OCI-LY7 (cell line): ENCODE measurements around the gene TECTA. TPM values are rescaled to one million over a fixed set of nuclear protein-coding genes. Genes with fewer than 3 reads are reported as not detected.
"Not testable (repeated sequence)": the region's sequence is repeated elsewhere in the genome, so short reads cannot be mapped to it uniquely, and the experiment has no call there.

ENCODE experiments used
- BruUV-seq: library from RNA; stranded (reverse); fragments of 400-500 nt; replicated peaks from 2 replicates; lab custom pipeline; 2021; lab: Mats Ljungman, UMichigan
- CTCF ChIA-PET: fragments of 300-600 bp; sonication (Branson Sonifier 250); formaldehyde crosslinking; loops from one replicate; lab custom pipeline; 2022; ENCODE audit warnings: antibody characterized with exemption; ENCODE audit not compliant: unreplicated experiment; lab: Charles Lee
- POLR2A ChIA-PET: fragments of 300-600 bp; sonication (Branson Sonifier 250); formaldehyde crosslinking; loops from one replicate; lab custom pipeline; 2022; ENCODE audit warnings: antibody characterized with exemption; lab: Charles Lee
- DNase-seq: peaks from one replicate; pipeline ENCODE4 v3.0.0-alpha.2; 2015; ENCODE audit warnings: low spot score
- H2AFZ ChIP-seq: fragments of 200-600 bp; sonication (generic), shearing (Covaris generic); 2 replicates; pipeline ENCODE4 v1.6.1; 2014; ENCODE audit warnings: mild to moderate bottlenecking, antibody characterized with exemption, low read length, moderate library complexity
- H3K27ac ChIP-seq: fragments of 200-600 bp; sonication (generic); 2 replicates; pipeline ENCODE4 v1.5.1; 2014; ENCODE audit warnings: mixed run types, low read depth, mild to moderate bottlenecking, moderate library complexity, low read length, inconsistent platforms; ENCODE audit not compliant: poor library complexity, severe bottlenecking
- H3K36me3 ChIP-seq: fragments of 200-600 bp; sonication (generic); 2 replicates; pipeline ENCODE4 v1.6.1; 2014; ENCODE audit warnings: mild to moderate bottlenecking, antibody characterized with exemption, low read length, moderate library complexity, mixed read lengths; ENCODE audit not compliant: insufficient read depth
- H3K4me1 ChIP-seq: fragments of 200-600 bp; sonication (generic); 2 replicates; pipeline ENCODE4 v1.5.1; 2014; ENCODE audit warnings: mild to moderate bottlenecking, low read length; ENCODE audit not compliant: insufficient read depth, poor library complexity, severe bottlenecking
- H3K4me2 ChIP-seq: fragments of 200-600 bp; sonication (generic); 2 replicates; pipeline ENCODE4 v1.6.1; 2014; ENCODE audit warnings: mild to moderate bottlenecking, low read length
- H3K4me3 ChIP-seq: fragments of 200-600 bp; sonication (generic); 2 replicates; pipeline ENCODE4 v1.5.1; 2014; ENCODE audit warnings: mild to moderate bottlenecking, low read depth, low read length; ENCODE audit not compliant: poor library complexity, severe bottlenecking
- H3K79me2 ChIP-seq: fragments of 200-600 bp; sonication (generic); 2 replicates; pipeline ENCODE4 v1.6.1; 2016; ENCODE audit warnings: low read depth, mild to moderate bottlenecking, low read length, moderate library complexity, mixed read lengths; ENCODE audit not compliant: insufficient read depth
- H3K9me2 ChIP-seq: fragments of 200-600 bp; sonication (generic); 2 replicates; pipeline ENCODE4 v1.6.1; 2016; ENCODE audit warnings: mild to moderate bottlenecking, low read length, mixed read lengths; ENCODE audit not compliant: insufficient read depth
- H3K9me3 ChIP-seq: fragments of 200-600 bp; sonication (generic); 2 replicates; pipeline ENCODE4 v1.6.1; 2014; ENCODE audit warnings: mild to moderate bottlenecking, mixed run types, low read length, mixed read lengths
- H4K20me1 ChIP-seq: fragments of 200-600 bp; sonication (generic); 2 replicates; pipeline ENCODE4 v1.6.1; 2014; ENCODE audit warnings: mild to moderate bottlenecking, antibody characterized with exemption, low read length, moderate library complexity, mixed read lengths; ENCODE audit not compliant: insufficient read depth
- CTCF ChIP-seq: fragments of 200-600 bp; sonication (generic); conservative IDR thresholded peaks from 2 replicates; pipeline ENCODE4 v1.5.1; 2014; ENCODE audit warnings: mild to moderate bottlenecking, antibody characterized with exemption, low read length, moderate library complexity, mixed read lengths
- EZH2phosphoT487 ChIP-seq: fragments of 200-600 bp; sonication (generic); IDR thresholded peaks from 2 replicates; pipeline ENCODE4 v1.6.1; 2018; ENCODE audit warnings: low read depth, borderline replicate concordance, mild to moderate bottlenecking, mixed run types, antibody characterized with exemption, low read length, moderate library complexity, mixed read lengths
- intact Hi-C: fragments of 100-400 bp; cut with micrococcal nuclease; formaldehyde crosslinking; loops from one replicate; pipeline ENCODE4 v1.10.0; 2022; ENCODE audit not compliant: unreplicated experiment
- total RNA-seq, 2 experiments: library from RNA; depleted of rRNA in 1 of 2; stranded (reverse); fragments of >200 nt in 1 of 2; shearing (Covaris generic) in 1 of 2; gene quantifications; 2 replicates each; pipeline ENCODE4 v1.2.3, GENCODE V29; 2014 to 2022

The TECTA gene
- total RNA-seq, 2 experiments from 2014 or later, result 0.32 to 0.48 TPM

GRCh38 chr11:121113611-121114010, 12.6 kb downstream of the TECTA start:
- DNase-seq, result no peak
- H3K9me2 ChIP-seq, result no peaks in the 10 kb centered on the region
- no TSS peak for BruUV-seq
- ChIA-PET POLR2A (no interaction called here), CTCF (interaction anchor here (0.5 kb wide), 1 partner anchor 21 kb away, joined by 3 read pairs; no protein-coding TSS in a partner anchor)
- no peaks in the 10 kb centered on the region for H3K36me3 ChIP-seq
- no peak overlapping the region for H3K27ac ChIP-seq
- no peaks in the 10 kb centered on the region for H3K79me2 ChIP-seq
- no peaks in the 10 kb centered on the region for H4K20me1 ChIP-seq
- intact Hi-C loops, result loop anchor here (5.0 to 10.0 kb wide), 2 partner anchors 159 to 606 kb away; no protein-coding TSS in a partner anchor
- no peak for TF ChIP-seq EZH2phosphoT487
- no peak for TF ChIP-seq CTCF
- no peak overlapping the region for H2AFZ ChIP-seq
- H3K4me2 ChIP-seq, result no peak overlapping the region
- H3K4me3 ChIP-seq, result no peak overlapping the region
- H3K4me1 ChIP-seq, result no peaks in the 10 kb centered on the region
- H3K9me3 ChIP-seq, result no peaks in the 10 kb centered on the region

GRCh38 chr11:121115024-121115423, 14.0 kb downstream of the TECTA start:
- H4K20me1 ChIP-seq, H3K9me2 ChIP-seq, DNase-seq, H2AFZ ChIP-seq, H3K27ac ChIP-seq, H3K4me2 ChIP-seq, CTCF ChIA-PET, H3K9me3 ChIP-seq, H3K79me2 ChIP-seq, BruUV-seq, H3K4me1 ChIP-seq, H3K4me3 ChIP-seq, H3K36me3 ChIP-seq, POLR2A ChIA-PET: not testable (repeated sequence)
- intact Hi-C loops, result loop anchor here (10.0 kb wide), 1 partner anchor 160 kb away; no protein-coding TSS in a partner anchor

GRCh38 chr11:121117788-121118187, 16.7 kb downstream of the TECTA start:
- TF ChIP-seq CTCF (no peak), EZH2phosphoT487 (no peak)
- Histone ChIP-seq H3K4me3 (no peak overlapping the region), H3K4me2 (no peak overlapping the region), H3K4me1 (no peaks in the 10 kb centered on the region), H3K27ac (no peak overlapping the region), H3K36me3 (no peaks in the 10 kb centered on the region), H2AFZ (no peak overlapping the region), H3K9me2 (no peaks in the 10 kb centered on the region), H3K79me2 (no peaks in the 10 kb centered on the region), H3K9me3 (no peaks in the 10 kb centered on the region), H4K20me1 (no peaks in the 10 kb centered on the region)
- intact Hi-C loops, result loop anchor here (10.0 kb wide), 1 partner anchor 163 kb away; no protein-coding TSS in a partner anchor
- POLR2A ChIA-PET, result no interaction called here
- DNase-seq, result no peak
- CTCF ChIA-PET, result no interaction called here
- no TSS peak for BruUV-seq
